Esophagus squamous epithelium (tissue), 4 donors: Measurements from ENCODE around the gene SMO.
"Not testable (repeated sequence)": the region's sequence is repeated elsewhere in the genome, so short reads cannot be mapped to it uniquely, and the experiment has no call there.

ENCODE experiments used
- POLR2A ChIP-seq, 4 donors: fragments of 450-650 bp; IDR thresholded peaks; one replicate each; pipeline ENCODE4 v1.6.1; 2017; ENCODE audit warnings: antibody characterized with exemption in 4 of 4, mild to moderate bottlenecking in 4 of 4, moderate library complexity in 3 of 4
- TF ChIP-seq, protein P1 (sequence below), 6 experiments: fragments of 450-650 bp in 4 of 6; fragments of 200-600 bp in 2 of 6; sonication (generic) in 2 of 6; IDR thresholded peaks; one replicate each; pipeline ENCODE4 v1.5.1; 2016 to 2019; ENCODE audit warnings: antibody characterized with exemption in 6 of 6, mild to moderate bottlenecking in 4 of 6, moderate library complexity in 4 of 6

GRCh38 chr7:129173861-129174260 lies 14.6 kb upstream of the SMO start:
- TF ChIP-seq, protein P1, sequence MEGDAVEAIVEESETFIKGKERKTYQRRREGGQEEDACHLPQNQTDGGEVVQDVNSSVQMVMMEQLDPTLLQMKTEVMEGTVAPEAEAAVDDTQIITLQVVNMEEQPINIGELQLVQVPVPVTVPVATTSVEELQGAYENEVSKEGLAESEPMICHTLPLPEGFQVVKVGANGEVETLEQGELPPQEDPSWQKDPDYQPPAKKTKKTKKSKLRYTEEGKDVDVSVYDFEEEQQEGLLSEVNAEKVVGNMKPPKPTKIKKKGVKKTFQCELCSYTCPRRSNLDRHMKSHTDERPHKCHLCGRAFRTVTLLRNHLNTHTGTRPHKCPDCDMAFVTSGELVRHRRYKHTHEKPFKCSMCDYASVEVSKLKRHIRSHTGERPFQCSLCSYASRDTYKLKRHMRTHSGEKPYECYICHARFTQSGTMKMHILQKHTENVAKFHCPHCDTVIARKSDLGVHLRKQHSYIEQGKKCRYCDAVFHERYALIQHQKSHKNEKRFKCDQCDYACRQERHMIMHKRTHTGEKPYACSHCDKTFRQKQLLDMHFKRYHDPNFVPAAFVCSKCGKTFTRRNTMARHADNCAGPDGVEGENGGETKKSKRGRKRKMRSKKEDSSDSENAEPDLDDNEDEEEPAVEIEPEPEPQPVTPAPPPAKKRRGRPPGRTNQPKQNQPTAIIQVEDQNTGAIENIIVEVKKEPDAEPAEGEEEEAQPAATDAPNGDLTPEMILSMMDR (IDR thresholded peaks at IDR 0.05), result not testable (repeated sequence)
- not testable (repeated sequence) for TF ChIP-seq POLR2A (IDR thresholded peaks at IDR 0.05)
